HG03066 (cell line): Measurements from ENCODE around the gene ARVCF.
A peak's percentile ranks its signal among the peaks of the same experiment; 100 is the strongest.

ENCODE experiments used
- ATAC-seq: cut with Tn5 transposase; IDR thresholded peaks from one replicate; pipeline ENCODE4 v1.9.1; 2021; ENCODE audit warnings: low read depth; ENCODE audit not compliant: unreplicated experiment

The ARVCF gene

DNA sequence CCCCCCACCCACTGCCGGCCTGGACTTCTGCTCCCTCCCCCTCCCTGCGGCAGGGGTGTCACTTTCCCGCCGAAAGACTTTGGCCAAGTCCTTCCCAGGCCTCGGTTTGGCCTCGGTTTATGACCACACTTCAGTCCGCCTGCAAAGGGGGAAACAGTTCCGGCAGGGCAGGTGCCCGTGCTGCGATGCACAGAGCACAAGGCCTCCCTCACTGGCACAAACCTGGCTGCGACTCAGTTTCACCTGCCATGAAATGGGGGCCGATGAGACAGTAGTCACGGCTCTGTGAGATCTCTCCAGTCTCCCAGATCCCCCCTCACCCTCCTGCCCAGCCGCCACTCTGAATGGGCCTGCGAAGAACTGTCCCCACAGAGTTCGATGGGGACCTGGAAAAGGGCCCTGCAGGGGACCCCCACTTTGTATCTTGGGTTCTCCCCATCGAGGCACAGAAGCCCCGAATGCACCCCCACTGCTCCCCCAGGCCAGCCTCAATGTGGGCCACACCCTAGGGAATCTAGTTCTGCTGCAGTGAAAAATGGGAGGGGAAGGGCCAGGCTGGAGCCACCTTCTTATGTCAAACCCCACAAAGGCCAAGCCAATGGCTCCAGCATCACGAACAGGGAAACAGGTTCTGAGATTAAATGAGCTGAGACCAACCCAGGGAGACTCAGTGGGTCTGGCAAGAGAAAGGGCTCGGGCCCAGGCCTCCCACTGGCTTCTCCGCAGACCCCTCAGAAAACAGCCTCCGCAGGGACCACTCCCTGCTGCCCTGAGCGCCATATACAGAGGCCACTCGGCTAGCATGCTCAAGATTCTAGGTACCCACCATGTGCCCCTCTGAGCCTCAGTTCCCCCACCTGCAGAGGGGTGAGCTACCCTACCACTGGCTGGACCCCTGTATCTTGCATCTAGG lies 29.0 kb downstream of the ARVCF start:
- ATAC-seq: no peak

DNA sequence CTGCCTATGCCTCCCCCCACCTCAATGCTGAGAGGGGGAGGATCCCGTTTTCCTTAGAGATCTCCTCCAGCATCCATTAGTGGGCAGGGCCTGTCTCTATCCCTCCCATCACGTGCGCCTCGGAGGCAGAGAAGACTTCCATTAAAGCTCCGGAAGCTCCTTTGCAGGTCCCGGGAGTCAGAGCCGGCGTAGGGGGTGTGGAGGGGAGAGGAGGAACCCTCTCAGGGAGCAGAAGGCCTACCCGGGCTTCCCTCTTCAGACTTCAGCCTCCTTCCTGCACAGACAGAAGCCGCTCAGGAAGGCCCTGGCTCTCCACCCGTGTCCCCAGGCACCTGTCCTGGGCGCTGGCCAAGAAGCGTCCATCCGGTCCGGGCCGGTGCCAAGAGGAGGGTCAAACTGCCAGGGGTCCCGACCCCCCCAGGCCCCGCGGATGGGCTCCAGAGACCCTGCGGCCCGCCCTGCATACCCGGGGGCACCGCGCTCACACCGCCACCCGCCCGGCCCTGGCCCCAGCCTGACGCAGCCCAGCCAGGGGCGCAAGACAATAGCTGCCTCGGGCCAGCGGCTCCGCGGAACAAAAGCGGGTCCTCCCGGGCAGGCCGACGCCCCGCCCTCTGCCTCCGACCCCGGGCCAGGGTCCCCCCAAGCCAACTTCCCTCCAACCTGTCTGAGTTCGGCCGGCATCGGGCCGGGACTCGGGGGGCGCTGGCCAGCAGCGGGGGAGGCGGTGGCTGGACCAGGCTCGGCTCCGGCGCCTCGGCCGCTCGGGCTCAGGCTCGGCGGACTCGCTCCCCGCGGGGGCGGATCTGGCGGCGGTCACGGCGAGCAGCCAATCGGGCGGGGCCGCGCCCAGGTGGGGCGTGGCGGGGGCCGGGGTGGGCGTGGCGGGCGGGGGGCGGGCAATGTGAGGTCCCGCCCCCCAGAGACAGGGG lies 29.9 kb downstream of the ARVCF start:
- peak; percentile 66 for ATAC-seq

- ATAC-seq: no peak
Observed at GRCh38 chr22:19986011-19986409, 30.6 kb downstream of the ARVCF start.

- ATAC-seq: no peak
Observed at GRCh38 chr22:19984851-19985811, 31.5 kb downstream of the ARVCF start.

DNA sequence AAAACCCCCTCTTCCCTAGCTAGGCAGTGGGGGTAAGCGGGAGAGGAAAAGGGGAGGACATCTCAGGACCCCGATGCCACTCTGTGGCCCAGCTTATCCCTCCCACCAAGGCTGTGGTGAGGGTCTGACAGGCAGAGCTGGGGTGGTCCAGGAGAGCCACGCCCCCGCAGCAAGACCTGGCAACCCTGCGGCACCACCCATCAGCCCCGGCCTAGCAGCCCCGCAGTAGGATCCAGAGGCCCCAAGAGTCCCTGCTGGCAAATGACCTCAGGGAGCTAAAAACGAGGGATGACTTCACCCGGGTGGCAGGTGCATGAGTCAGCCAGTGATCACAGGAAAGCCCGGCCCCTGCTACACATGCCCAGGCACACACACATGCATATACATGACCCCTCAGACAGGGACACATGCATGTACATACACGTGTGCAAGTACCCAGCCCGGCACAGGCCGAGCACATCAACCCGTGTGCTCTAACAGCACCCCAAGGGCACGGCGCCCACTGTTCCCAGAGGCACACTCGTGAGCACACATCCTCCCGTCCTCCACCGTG lies 32.3 kb downstream of the ARVCF start:
- no peak for ATAC-seq

DNA sequence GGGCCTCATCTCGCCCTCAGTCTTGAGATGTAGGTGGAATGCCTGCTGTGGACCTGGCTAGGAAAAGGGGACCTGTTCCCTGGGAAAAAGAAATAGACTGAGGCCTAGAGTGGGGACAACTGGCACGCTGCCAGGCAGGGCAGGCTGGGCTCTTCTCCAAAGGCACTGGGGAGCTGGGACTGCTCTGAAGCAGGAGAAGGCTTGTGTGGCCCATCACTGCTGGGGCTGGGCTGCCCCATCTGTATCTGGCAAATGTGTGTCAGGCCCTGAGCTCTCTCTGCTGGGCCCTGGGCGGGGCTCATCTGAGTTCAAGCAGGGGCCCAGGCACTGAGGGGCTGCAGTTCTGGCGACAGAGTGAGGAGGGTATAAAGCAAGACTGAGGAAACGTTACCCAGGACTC lies 32.9 kb downstream of the ARVCF start:
- ATAC-seq: no peak

DNA sequence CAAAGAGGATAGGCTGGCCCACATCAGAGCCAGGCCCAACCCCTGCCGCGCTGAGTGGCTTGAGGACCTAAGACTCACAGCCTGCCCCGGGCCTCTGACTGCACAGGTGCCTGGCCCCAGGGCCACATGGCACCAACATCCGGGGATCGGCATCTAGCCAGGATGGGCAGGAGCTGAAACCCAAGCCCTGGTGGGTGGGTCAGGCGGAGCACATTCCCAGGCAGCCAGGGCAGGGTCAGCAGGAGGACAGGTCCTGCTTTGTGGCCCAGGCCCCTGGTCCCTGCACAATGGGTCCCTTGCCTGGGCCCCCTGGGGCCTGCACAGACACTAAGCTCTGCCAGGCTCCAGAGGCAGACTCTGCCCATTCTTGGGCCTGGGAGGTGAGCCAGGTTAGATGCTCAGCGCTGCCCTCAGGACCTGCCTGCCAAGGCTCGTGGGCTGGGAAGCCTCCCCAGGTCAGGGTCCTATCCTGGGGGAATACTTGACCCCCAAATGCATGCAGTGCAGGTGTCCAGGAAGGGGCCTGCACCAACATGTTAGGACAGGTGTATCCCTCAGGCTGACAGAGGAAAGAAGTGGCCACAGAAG lies 33.5 kb downstream of the ARVCF start:
- ATAC-seq: no peak

DNA sequence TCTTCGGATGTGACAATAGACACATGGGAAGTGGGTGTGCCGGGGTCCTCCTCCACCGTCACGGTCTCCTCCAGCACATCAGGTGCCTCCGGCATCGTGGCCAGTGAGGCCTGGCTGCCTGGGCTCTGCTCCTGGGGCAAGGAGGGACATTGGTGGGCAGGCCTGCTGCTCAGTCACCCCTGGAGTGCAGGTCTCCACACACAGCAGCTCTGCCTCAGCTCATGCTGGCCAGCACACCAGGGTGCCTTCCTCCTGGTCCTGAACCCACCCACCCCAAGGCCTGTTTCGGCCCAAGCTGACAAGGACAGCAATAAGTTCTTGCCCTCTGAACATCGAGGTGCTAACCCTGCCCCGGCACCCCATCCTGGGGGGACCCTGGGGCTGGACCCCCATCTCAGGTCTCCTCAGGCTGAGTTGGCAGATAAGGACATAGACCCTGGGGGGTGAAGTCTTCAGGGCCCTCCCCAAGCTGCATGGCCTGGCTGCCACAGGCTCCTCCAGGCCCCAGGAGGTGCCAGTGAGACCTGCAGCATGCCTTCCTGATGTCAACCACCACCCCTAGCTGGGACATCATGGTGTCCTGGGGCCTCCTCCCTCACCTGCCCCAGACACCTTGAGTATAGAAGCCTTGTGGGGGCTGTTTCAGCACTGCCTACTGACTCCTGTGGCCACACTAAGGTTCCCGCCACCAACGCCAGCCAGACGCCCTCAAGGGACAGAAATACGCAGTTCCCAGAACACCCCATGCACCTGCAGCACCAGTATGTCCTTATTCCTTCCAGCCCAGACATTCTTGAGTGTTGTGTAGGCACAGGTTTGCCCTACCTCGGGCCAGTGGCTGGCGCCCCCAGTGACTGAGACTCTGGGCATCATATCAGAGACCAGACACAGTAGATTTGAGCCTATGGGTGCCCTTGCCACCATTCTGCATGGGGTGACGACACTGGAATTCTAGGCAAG lies 34.4 kb downstream of the ARVCF start:
- no peak for ATAC-seq

GRCh38 chr22:19981171-19981960 lies 35.3 kb downstream of the ARVCF start:
- no peak for ATAC-seq

GRCh38 chr22:19980766-19981165 lies 35.9 kb downstream of the ARVCF start:
- ATAC-seq: no peak

- ATAC-seq: no peak
Observed at GRCh38 chr22:19979712-19980493, 36.7 kb downstream of the ARVCF start.

DNA sequence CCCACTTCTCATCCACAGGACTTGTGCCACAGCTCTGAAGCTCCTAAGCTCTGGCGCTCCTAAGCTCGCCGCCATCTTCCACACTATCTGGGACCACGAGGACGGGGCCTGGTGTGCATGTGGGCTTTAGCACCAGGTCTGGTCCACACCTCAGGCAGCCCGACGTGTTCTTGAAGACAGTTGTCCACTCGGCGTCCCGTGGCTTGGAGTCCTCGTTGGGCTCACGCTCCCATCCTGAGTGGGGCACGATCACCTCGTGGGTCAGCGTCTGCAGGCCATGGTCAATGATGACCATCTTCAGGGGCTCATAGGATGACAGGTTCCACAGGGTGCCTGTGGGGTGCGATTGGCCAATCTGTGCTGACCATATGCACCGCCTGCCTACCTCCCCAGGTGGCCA lies 37.9 kb downstream of the ARVCF start:
- ATAC-seq: no peak

DNA sequence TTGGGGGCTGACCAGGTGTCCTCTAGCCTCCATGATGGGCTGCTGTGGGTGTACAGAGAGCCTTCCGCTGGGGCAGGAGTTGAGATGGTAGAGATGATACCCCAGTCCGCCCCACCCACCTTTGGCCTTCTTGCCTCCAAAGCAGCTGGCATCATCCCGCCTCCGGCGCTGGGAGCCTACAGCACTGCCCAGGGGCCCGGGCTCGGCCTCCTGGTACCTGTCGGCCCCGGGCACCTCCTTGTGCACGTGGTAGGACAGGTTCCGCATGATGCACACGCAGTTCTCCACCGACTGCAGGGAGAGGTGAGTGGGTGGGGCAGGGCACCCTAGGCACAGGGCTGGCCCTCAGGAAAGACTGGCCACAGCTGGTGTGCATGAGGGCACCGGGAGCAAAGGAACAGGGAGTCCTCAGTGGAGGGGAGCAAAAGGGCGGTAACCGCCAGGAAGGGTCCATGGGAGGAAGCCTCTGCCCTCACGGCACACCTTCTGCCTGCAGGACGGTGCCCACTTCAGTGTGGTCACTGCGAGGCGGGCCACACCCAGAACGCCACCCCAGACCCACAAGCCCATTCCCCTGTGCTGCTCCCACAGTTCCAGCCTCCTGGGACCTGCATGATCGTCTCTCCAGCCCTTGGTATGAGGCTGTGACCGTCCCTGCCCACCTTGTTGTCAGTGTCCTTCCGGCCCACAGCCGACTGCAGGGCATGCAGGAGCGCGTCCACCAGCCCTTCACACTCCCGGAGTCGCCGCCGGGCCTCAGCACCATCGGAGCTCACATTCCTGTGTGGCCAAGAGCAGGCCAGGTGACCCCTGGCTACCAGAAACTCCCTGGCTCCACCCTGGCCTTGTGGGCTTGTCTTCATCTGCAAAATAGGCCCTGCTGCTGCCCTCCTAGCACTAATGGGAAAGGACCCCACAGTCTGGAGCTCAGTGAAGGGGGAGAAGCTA lies 39.1 kb downstream of the ARVCF start:
- ATAC-seq: no peak

DNA sequence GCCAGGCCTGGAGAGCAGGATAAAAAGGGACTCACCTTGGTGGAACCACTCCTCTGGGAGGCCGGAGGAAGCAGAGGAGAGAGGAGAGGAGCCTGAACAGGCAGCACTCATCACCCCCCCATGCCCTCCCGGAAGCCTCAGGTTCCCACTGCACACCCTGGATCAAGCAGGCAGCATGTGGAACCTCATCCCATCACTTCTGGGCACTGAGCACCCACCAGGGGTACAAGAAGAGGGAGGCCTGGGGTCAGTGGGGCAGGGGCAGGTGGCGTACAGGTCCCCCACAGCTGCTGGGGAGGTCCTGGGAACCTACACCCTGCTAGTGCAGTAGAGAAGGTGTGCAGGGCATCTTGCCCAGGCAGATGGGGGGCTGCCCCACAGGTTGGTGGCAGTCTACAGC lies 40.0 kb downstream of the ARVCF start:
- ATAC-seq: no peak

DNA sequence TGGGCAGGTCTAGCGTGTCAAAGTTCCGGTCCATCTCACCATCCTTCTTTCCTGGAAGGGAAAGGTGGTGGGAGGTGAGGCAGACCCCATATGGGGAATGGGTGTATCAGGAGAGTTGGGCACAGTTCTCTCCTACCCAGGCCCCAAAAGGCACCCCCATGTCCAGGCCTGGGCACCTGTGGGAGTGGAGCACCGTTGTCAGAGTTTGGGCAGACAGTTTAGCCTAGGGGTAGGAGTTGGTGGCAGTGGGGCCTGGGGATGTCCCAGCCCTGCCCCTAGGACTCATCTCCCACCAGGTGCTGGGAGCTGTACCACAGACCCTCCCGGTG lies 41.0 kb downstream of the ARVCF start:
- ATAC-seq: no peak
